ENCODE measurements around the gene ADGRV1.
"Not testable (repeated sequence)": the region's sequence is repeated elsewhere in the genome, so short reads cannot be mapped to it uniquely, and the experiment has no call there.

- TF ChIP-seq CTCF (IDR thresholded peaks at IDR 0.05; ENCODE audit: insufficient read depth, low read length); POLR2AphosphoS5 (IDR thresholded peaks at IDR 0.05; ENCODE audit: low read depth); REST (IDR thresholded peaks at IDR 0.05; ENCODE audit: insufficient replicate concordance, low read depth): not testable (repeated sequence)
Measured at GRCh38 chr5:90924222-90924621, 365.6 kb downstream of the ADGRV1 start.

Measured in HL-60 (cell line).